Sigmoid colon (tissue), 7 donors: ENCODE data around the gene DPYSL4. TPM values are rescaled to one million over a fixed set of nuclear protein-coding genes. Genes with fewer than 3 reads are reported as not detected.

ENCODE experiments used
- DNase-seq: peaks from one replicate; pipeline ENCODE4 v3.0.0-alpha.2; 2019
- H3K27ac ChIP-seq, 4 donors: fragments of 200-600 bp; sonication (generic); one replicate each; pipeline ENCODE4 v1.5.1; 2016 to 2019; ENCODE audit warnings: mild to moderate bottlenecking in 1 of 4
- H3K27me3 ChIP-seq, 3 donors: fragments of 200-600 bp; sonication (generic); one replicate each; pipeline ENCODE4 v1.5.1; 2019; ENCODE audit warnings: mild to moderate bottlenecking in 1 of 3
- H3K36me3 ChIP-seq, 4 donors: fragments of 200-600 bp; sonication (generic); one replicate each; pipeline ENCODE4 v1.5.1; 2016 to 2019
- H3K4me1 ChIP-seq, 4 donors: fragments of 200-600 bp; sonication (generic); one replicate each; pipeline ENCODE4 v1.5.1; 2017 to 2019
- H3K4me3 ChIP-seq, 4 donors: fragments of 200-600 bp; sonication (generic); one replicate each; pipeline ENCODE4 v1.5.1; 2017 to 2019; ENCODE audit warnings: mild to moderate bottlenecking in 2 of 4, moderate library complexity in 1 of 4
- H3K9me3 ChIP-seq, 4 donors: fragments of 200-600 bp in 3 of 4; sonication (generic) in 3 of 4; one replicate each; pipeline versions ENCODE4 v1.5.1 to v1.6.1; 2013 to 2019
- EP300 ChIP-seq, 4 donors: sonication (generic); formaldehyde crosslinking; IDR thresholded peaks; one replicate each; pipeline ENCODE4 v1.6.1; 2017; ENCODE audit warnings: antibody characterized with exemption in 4 of 4
- POLR2A ChIP-seq, 2 donors: fragments of 450-650 bp; IDR thresholded peaks; one replicate each; pipeline ENCODE4 v1.6.1; 2016; ENCODE audit warnings: antibody characterized with exemption in 2 of 2, mild to moderate bottlenecking in 2 of 2, moderate library complexity in 2 of 2
- POLR2AphosphoS5 ChIP-seq, 4 donors: sonication (generic); formaldehyde crosslinking; IDR thresholded peaks; one replicate each; pipeline ENCODE4 v1.6.1; 2017; ENCODE audit warnings: antibody characterized with exemption in 4 of 4
- WGBS, 2 donors: extraction: QIAGEN DNeasy Blood & Tissue Kit; methylation state at CpG; one replicate each; pipeline ENCODE4 v1.1.7; 2013; 5-methylcytosine and 5-hydroxymethylcytosine counted together
- intact Hi-C: fragments of 100-400 bp; cut with DNase I; formaldehyde crosslinking; loops from one replicate; pipeline ENCODE4 v1.15.1; 2023
- polyA plus RNA-seq, 3 donors: library from polyadenylated mRNA; stranded (reverse); fragments of 200-250 nt; gene quantifications; one replicate each; pipeline ENCODE4 v1.2.3, GENCODE V29; 2013
- total RNA-seq, 4 donors: library from RNA; depleted of rRNA; stranded (reverse); fragments of >200 nt; gene quantifications; one replicate each; pipeline ENCODE4 v1.1.0, GENCODE V29; 2016
- TF ChIP-seq, protein P1 (sequence below), 4 experiments: fragments of 450-650 bp in 3 of 4; fragments of 200-600 bp in 1 of 4; IDR thresholded peaks; one replicate each; pipeline ENCODE4 v1.5.1; 2016 to 2019; ENCODE audit warnings: antibody characterized with exemption in 4 of 4, mild to moderate bottlenecking in 3 of 4, moderate library complexity in 2 of 4
- donor health status: healthy with polysubstance abuse.
- donor health status: Bipolar disorder and iron deficiency.
- donor health status: healthy.

The DPYSL4 gene
- total and polyA plus RNA-seq, 7 donors: under 0.01 to 1.9 (median 0.63) TPM; not detected in 1

- 20 to 53% methylated on average over 16 of the region's 16 CpGs for WGBS, 2 donors
- DNase-seq: no peak
- H3K27ac ChIP-seq: no peak overlapping the region
Observed at GRCh38 chr10:132163278-132163765, 23.4 kb upstream of the DPYSL4 start.

DNA sequence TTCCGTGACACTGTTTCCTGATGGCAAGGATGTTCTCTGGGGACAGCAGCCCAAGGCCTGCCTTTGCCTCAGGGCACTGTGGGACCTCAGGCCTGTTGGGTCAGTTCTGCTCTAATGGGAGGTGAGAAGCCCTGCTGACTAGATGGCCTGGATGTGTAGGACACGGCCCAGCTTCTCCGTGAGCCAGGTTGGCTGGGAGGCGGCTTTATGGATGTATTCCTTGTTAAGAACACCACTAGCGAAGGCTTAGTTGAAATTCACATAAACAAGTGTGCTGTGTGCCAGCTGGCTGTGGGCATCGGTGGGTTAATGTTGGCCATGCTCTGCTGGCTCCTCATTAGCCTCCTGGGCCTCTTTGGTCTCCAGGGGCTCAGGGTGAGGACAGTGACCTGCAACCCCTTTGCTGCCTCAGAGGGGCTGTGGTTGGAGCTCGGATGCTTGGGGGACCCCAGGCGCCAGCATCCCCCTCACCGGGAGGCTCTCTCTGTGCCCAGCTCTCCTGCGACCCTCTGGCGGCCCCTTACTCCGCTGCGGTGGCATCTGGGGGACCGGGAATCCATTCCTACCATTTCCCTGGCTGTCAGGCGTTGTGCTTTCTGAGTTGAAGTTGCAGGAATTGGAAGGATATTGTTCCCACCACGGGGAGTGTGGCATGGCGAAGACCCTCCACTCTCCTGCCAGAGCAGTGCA, 22.8 kb upstream of the DPYSL4 start:
- peaks cover 0 to 15% (median 0%) of the 10 kb centered on the region in 4 donors for H3K36me3 ChIP-seq
- no peak overlapping the region for H3K27ac ChIP-seq
- no peak overlapping the region for H3K4me3 ChIP-seq
- intact Hi-C loops: no loop called here
- no peak for DNase-seq
- no peaks in the 10 kb centered on the region for H3K4me1 ChIP-seq
- no peaks in the 10 kb centered on the region for H3K27me3 ChIP-seq
- H3K9me3 ChIP-seq: no peaks in the 10 kb centered on the region
- 70 to 85% methylated on average over 17 of the region's 17 CpGs for WGBS, 2 donors
- TF ChIP-seq EP300 (IDR thresholded peaks at IDR 0.05) (no peak), POLR2AphosphoS5 (IDR thresholded peaks at IDR 0.05) (no peak), POLR2A (IDR thresholded peaks at IDR 0.05) (no peak)
- TF ChIP-seq, protein P1, sequence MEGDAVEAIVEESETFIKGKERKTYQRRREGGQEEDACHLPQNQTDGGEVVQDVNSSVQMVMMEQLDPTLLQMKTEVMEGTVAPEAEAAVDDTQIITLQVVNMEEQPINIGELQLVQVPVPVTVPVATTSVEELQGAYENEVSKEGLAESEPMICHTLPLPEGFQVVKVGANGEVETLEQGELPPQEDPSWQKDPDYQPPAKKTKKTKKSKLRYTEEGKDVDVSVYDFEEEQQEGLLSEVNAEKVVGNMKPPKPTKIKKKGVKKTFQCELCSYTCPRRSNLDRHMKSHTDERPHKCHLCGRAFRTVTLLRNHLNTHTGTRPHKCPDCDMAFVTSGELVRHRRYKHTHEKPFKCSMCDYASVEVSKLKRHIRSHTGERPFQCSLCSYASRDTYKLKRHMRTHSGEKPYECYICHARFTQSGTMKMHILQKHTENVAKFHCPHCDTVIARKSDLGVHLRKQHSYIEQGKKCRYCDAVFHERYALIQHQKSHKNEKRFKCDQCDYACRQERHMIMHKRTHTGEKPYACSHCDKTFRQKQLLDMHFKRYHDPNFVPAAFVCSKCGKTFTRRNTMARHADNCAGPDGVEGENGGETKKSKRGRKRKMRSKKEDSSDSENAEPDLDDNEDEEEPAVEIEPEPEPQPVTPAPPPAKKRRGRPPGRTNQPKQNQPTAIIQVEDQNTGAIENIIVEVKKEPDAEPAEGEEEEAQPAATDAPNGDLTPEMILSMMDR (IDR thresholded peaks at IDR 0.05): no peak

More at GRCh38 chr10:132163278-132163765, 23.4 kb upstream of the DPYSL4 start:
- Histone ChIP-seq H3K4me3 (no peak overlapping the region), H3K4me1 (no peaks in the 10 kb centered on the region), H3K36me3 (peaks cover 0 to 8% (median 0%) of the 10 kb centered on the region in 4 donors), H3K27me3 (no peaks in the 10 kb centered on the region), H3K9me3 (no peaks in the 10 kb centered on the region)
- TF ChIP-seq, protein P1 (IDR thresholded peaks at IDR 0.05): no peak
- TF ChIP-seq EP300 (IDR thresholded peaks at IDR 0.05) (no peak), POLR2A (IDR thresholded peaks at IDR 0.05) (no peak), POLR2AphosphoS5 (IDR thresholded peaks at IDR 0.05) (no peak)
- intact Hi-C loops: no loop called here

DNA sequence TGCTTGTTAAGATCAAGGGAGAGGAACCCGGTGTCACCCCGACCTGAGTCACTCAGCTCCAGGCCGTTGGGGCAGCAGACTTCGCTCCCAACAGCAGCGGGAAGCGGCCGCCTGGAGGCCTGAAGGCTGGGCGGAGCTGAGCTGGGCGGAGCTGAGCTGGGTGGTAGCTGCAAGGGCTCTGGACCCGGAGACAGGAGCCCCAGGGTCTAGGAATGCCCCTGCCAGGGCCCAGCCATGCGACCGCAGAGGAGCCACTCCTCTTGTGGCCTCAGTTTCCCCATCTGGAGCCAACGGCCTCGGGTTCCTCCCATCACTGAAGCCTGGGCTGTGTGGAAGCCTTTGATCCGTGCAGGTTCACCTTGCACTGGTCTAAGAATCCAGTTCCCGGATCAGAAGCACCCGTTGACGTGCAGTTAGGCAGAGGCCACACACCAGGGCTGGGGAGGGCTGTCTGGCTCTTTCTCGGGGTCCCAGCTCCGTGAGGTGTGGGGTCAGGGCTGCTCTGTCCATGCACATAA, 21.9 kb upstream of the DPYSL4 start:
- no peaks in the 10 kb centered on the region for H3K4me1 ChIP-seq
- no peak overlapping the region for H3K27ac ChIP-seq
- no peak for DNase-seq
- H3K36me3 ChIP-seq: peaks cover 0 to 18% (median 0%) of the 10 kb centered on the region in 4 donors
- intact Hi-C loops: no loop called here
- H3K9me3 ChIP-seq: no peaks in the 10 kb centered on the region
- no peak overlapping the region for H3K4me3 ChIP-seq
- TF ChIP-seq, protein P1 (IDR thresholded peaks at IDR 0.05): no peak
- no peak for TF ChIP-seq POLR2AphosphoS5 (IDR thresholded peaks at IDR 0.05)
- no peak for TF ChIP-seq POLR2A (IDR thresholded peaks at IDR 0.05)
- no peak for TF ChIP-seq EP300 (IDR thresholded peaks at IDR 0.05)
- WGBS, 2 donors: 16 to 43% methylated on average over 20 of the region's 20 CpGs
- no peaks in the 10 kb centered on the region for H3K27me3 ChIP-seq

DNA sequence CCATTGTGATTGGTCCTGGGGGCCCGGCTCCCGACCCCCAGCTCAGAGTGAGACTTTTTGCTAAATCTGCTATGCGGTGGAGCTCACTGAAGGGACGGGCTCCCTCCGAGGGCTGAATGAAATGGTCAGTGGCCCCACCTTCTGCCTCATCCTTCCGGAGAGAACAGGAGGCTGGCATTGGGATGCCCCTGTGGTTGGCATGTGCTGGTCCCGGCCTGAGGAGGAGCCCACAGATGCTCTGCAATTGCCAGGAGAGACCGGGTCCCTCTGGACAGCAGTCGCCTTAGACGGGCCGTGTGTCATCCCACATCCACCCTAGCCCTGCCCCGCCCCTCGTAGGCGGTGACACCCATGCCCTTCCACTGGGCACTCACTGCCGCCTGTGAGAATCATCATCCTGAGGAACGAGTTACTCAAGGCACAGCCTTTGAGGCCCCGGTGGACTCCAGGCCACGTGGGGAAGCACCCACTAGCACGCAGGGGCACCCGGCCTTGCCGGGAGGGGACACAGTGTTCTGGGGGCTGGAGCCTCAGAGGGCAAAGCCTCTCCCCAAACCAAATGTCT, 21.2 kb upstream of the DPYSL4 start:
- H3K36me3 ChIP-seq: peaks cover 0 to 25% (median 0%) of the 10 kb centered on the region in 4 donors
- DNase-seq: no peak
- H3K9me3 ChIP-seq: no peaks in the 10 kb centered on the region
- intact Hi-C loops: no loop called here
- no peaks in the 10 kb centered on the region for H3K4me1 ChIP-seq
- no peak for TF ChIP-seq EP300 (IDR thresholded peaks at IDR 0.05)
- TF ChIP-seq POLR2A (IDR thresholded peaks at IDR 0.05): no peak
- TF ChIP-seq, protein P1 (IDR thresholded peaks at IDR 0.05): no peak
- no peak for TF ChIP-seq POLR2AphosphoS5 (IDR thresholded peaks at IDR 0.05)
- no peak overlapping the region for H3K27ac ChIP-seq
- H3K4me3 ChIP-seq: no peak overlapping the region
- peaks cover 0 to 1% (median 0%) of the 10 kb centered on the region in 3 donors for H3K27me3 ChIP-seq
- WGBS, 2 donors: 76 to 86% methylated on average over 21 of the region's 21 CpGs
